Measurements from ENCODE around the gene FA2H.
A peak's percentile ranks its signal among the peaks of the same experiment; 100 is the strongest.
"Not testable (repeated sequence)": the region's sequence is repeated elsewhere in the genome, so short reads cannot be mapped to it uniquely, and the experiment has no call there.

The FA2H gene

DNA sequence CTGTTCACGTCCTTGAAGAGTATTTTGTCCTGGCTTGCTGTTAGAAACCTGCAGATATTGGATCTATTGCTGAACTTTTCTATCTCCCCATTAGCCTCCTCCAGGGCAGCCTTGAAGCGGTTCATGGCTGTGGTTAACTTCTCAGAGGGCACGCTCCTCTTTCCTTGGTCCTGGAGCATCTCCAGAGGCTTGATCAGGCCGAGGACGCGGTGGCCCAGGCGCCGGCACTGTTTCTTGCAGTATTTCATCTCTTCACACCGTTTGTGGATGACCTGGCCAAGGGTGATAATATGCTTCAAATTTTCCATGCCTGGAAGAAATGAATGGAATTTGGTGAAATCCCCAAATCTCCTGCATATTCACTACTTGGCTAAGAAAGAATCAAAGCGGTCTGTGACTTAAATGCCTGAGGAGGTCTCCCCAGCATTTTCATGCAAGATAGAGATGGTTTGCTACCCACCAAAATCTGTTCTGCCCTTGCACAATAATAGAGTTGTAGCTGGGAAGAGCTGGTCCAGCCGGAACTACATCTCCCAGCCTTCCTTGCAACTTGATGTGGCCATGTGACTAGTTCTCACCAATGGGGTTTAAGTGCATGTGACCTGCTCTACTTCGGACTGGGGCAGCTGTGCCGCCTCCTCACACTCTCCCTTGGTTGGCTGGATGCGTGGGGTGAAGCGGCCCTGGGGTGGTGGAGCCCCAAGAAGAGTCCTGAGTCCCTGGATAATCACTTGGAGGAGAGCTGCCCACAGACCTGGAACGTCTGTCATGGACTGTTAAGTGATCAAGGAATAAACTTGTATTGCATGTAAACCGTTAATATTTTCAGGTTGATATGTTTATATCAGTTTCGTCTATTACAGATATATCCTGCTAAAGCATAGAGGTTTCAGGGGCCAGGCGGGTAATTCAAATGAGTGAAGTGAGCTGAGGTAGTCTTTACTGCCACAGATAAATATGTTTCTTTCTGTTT, 78.9 kb downstream of the FA2H start:
- H3K4me1 ChIP-seq (ENCODE audit: insufficient read depth, low read length) = no peaks in the 10 kb centered on the region
- H3K9me3 ChIP-seq (ENCODE audit: insufficient read depth, low read depth, low read length) = no peaks in the 10 kb centered on the region
- peaks cover 15% of the 10 kb centered on the region for H3K27me3 ChIP-seq (ENCODE audit: insufficient read depth, low read length)
- H3K36me3 ChIP-seq (ENCODE audit: insufficient read depth, low read depth, low read length) = no peaks in the 10 kb centered on the region
- H3K4me3 ChIP-seq (ENCODE audit: low read length) = peak overlapping the region; percentile 67
- H3K9ac ChIP-seq (ENCODE audit: low read depth, low read length) = peak overlapping the region; percentile 38; the same call in 1 of the 2 replicates
- H3K27ac ChIP-seq (ENCODE audit: low read length) = no peak overlapping the region

DNA sequence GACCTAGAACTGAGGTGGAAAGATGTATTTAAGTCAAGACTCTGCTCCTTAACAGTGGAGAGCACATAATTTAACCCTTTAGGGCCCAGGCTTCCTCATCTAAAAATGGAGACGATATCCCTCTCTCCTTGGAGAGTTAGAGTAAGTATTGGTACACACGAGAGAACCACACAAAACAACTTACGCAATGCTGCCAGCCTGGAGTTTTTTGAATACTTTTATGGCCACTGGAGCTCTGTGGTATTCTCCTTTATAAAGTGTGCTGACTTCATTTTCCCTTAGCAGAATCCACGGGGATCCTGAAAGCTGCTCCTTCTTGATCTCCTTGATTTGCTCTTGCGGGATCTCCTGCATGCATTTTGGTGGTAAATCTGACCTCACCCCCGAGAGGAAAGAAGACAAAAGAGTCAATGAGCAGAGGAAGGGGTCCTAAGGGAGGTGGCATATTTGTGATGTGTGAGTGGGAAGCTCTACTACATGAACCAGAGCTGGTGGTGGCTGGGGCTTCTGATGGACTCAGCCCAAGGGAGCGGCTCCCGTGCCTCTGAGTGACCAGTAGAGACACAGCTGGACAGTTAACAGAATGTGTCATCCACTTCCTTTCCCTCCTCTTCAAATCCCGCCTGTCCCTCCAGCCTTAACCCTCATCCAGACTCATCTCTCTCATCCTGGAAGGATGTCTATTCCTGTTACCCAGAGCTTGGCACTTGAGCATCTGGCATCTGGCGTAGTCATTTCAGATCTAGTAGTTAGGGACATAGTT, 83.3 kb downstream of the FA2H start:
- H3K4me3 ChIP-seq (ENCODE audit: low read length) = no peak overlapping the region
- H3K4me1 ChIP-seq (ENCODE audit: insufficient read depth, low read length) = no peaks in the 10 kb centered on the region
- H3K27me3 ChIP-seq (ENCODE audit: insufficient read depth, low read length) = no peaks in the 10 kb centered on the region
- no peaks in the 10 kb centered on the region for H3K9me3 ChIP-seq (ENCODE audit: insufficient read depth, low read depth, low read length)
- H3K27ac ChIP-seq (ENCODE audit: low read length) = no peak overlapping the region
- H3K9ac ChIP-seq (ENCODE audit: low read depth, low read length) = no peak overlapping the region
- H3K36me3 ChIP-seq (ENCODE audit: insufficient read depth, low read depth, low read length) = no peaks in the 10 kb centered on the region

DNA sequence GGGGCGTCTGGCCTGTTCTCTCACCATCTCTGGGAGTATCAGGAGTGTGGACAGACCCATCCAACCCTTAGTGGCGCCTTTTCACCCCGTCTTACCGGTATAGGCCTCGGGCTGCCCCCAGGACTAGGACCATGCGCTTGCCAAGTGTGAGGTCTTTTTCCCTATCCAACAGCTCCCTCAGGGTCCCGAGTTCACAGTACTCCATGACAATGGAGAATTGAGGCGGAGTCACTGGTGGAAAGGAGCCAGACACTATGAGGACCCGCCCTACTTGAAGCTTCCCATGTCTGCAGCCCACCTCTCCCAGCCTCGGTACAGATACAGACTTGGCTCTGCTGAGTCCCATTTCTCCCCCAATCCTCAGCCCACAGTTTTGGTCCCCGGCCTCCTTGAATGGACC, 92.1 kb downstream of the FA2H start:
- no peak overlapping the region for H3K27ac ChIP-seq (ENCODE audit: low read length)
- H3K36me3 ChIP-seq (ENCODE audit: insufficient read depth, low read depth, low read length) = no peaks in the 10 kb centered on the region
- H3K9me3 ChIP-seq (ENCODE audit: insufficient read depth, low read depth, low read length) = no peaks in the 10 kb centered on the region
- H3K4me1 ChIP-seq (ENCODE audit: insufficient read depth, low read length) = no peaks in the 10 kb centered on the region
- no peaks in the 10 kb centered on the region for H3K27me3 ChIP-seq (ENCODE audit: insufficient read depth, low read length)
- H3K4me3 ChIP-seq (ENCODE audit: low read length) = no peak overlapping the region
- H3K9ac ChIP-seq (ENCODE audit: low read depth, low read length) = no peak overlapping the region

DNA sequence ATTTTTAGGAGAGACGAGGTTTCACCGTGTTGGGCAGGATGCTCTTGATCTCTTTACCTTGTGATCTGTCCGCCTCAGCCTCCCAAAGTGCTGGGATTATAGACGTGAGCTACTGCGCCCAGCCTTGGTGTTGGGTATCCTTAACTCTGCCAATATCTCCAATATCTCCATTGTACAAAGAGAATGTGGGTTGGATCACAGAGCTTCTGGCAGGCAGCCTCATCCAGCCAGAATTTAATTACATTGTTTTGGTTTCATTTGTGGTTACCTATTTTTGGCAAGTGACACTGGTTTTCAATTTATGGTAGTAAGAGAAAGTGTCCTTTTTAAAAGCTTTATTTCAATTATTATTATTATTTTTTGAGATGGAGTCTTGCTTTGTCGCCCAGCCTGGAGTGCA, 93.9 kb downstream of the FA2H start:
- Histone ChIP-seq H3K4me1 (ENCODE audit: insufficient read depth, low read length) (no peaks in the 10 kb centered on the region), H3K36me3 (ENCODE audit: insufficient read depth, low read depth, low read length) (no peaks in the 10 kb centered on the region), H3K9ac (ENCODE audit: low read depth, low read length) (no peak overlapping the region), H3K4me3 (ENCODE audit: low read length) (no peak overlapping the region), H3K27me3 (ENCODE audit: insufficient read depth, low read length) (no peaks in the 10 kb centered on the region), H3K9me3 (ENCODE audit: insufficient read depth, low read depth, low read length) (no peaks in the 10 kb centered on the region), H3K27ac (ENCODE audit: low read length) (no peak overlapping the region)

DNA sequence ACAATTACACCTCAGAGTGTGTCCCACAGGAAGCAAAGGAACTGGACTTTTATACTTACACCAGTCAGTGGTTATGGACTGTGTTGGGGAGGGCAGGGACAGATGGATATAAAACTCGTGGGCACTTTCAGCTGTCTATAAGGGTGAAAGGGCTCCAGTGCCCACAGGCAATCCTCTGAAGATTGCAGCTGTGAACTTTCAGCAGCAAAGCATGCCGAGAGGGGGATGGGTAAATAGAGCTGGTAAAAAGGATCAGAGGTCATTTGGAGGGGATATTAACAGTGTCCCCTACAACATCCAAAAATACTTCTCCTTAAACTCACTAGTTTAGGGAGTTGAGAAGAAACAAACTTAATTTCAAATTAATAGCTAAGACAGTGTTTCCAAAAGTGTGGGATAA, 94.6 kb downstream of the FA2H start:
- H3K27ac ChIP-seq (ENCODE audit: low read length) = no peak overlapping the region
- H3K4me3 ChIP-seq (ENCODE audit: low read length) = no peak overlapping the region
- H3K36me3 ChIP-seq (ENCODE audit: insufficient read depth, low read depth, low read length) = no peaks in the 10 kb centered on the region
- H3K9me3 ChIP-seq (ENCODE audit: insufficient read depth, low read depth, low read length) = no peaks in the 10 kb centered on the region
- H3K4me1 ChIP-seq (ENCODE audit: insufficient read depth, low read length) = no peaks in the 10 kb centered on the region
- H3K9ac ChIP-seq (ENCODE audit: low read depth, low read length) = no peak overlapping the region
- H3K27me3 ChIP-seq (ENCODE audit: insufficient read depth, low read length) = no peaks in the 10 kb centered on the region

DNA sequence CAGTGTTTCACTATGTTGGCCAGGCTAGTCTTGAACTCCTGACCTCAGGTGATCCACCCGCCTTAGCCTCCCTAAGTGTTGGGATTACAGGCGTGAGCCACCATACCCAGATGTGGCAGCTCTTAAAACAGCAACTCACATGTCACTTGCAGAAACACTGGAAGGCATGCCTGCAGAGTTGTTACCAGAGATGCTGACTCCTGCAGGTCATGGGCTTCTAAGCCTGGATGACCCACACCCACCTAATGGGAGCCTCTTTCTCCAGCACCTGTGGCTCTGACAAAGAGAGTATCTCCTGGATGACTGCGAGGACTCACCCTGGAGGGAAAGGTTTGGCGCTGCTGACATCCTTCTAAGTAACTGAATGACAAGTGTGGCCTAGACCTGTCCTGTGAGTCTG, 96.8 kb downstream of the FA2H start:
- Histone ChIP-seq H3K4me1 (ENCODE audit: insufficient read depth, low read length) (no peaks in the 10 kb centered on the region), H3K9me3 (ENCODE audit: insufficient read depth, low read depth, low read length) (no peaks in the 10 kb centered on the region), H3K27me3 (ENCODE audit: insufficient read depth, low read length) (no peaks in the 10 kb centered on the region), H3K36me3 (ENCODE audit: insufficient read depth, low read depth, low read length) (no peaks in the 10 kb centered on the region), H3K27ac (ENCODE audit: low read length) (no peak overlapping the region), H3K9ac (ENCODE audit: low read depth, low read length) (no peak overlapping the region), H3K4me3 (ENCODE audit: low read length) (no peak overlapping the region)

DNA sequence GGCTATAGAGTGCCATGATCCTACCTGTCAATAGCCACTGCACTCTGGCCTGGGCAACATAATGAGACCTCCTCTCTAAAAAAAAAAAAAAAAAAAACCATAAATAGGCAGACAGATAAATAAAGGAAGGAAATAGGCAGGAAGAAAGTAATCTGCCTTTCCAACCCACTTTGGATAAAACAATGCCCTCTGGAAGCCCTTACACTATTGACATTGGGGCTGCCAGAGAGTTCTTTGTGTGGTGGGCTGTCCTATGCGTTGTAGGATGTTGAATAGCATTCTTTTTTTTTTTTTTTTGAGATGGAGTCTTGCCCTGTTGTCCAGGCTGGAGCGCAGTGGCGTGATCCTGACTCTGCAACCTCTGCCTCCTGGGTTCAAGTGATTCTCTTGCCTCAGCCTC, 100.7 kb downstream of the FA2H start:
- Histone ChIP-seq H3K4me3 (ENCODE audit: low read length) (no peak overlapping the region), H3K27ac (ENCODE audit: low read length) (no peak overlapping the region), H3K27me3 (ENCODE audit: insufficient read depth, low read length) (no peaks in the 10 kb centered on the region), H3K9me3 (ENCODE audit: insufficient read depth, low read depth, low read length) (no peaks in the 10 kb centered on the region), H3K4me1 (ENCODE audit: insufficient read depth, low read length) (no peaks in the 10 kb centered on the region), H3K9ac (ENCODE audit: low read depth, low read length) (no peak overlapping the region), H3K36me3 (ENCODE audit: insufficient read depth, low read depth, low read length) (no peaks in the 10 kb centered on the region)

DNA sequence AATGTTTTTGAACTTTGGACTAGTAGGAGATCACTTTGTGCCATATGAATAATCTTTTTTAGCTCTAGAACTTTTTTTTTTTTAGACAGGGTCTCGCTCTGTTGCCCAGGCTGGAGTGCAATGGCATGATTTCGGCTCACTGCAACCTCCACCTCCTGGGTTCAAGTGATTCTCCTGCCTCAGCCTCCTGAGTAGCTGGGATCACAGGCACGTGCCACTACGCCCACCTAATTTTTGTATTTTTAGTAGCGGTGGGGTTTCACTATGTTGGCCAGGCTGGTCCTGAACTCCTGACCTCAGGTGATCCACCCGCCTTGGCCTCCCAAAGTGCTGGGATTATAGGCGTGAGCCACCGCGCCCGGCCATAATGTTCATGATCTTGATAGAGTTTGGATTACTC, 105.7 kb downstream of the FA2H start:
- not testable (repeated sequence) for H3K27me3 ChIP-seq (ENCODE audit: insufficient read depth, low read length); H3K4me1 ChIP-seq (ENCODE audit: insufficient read depth, low read length); H3K4me3 ChIP-seq (ENCODE audit: low read length); H3K27ac ChIP-seq (ENCODE audit: low read length); H3K9ac ChIP-seq (ENCODE audit: low read depth, low read length)
- H3K36me3 ChIP-seq (ENCODE audit: insufficient read depth, low read depth, low read length) = peaks cover 17% of the 10 kb centered on the region
- peaks cover 11% of the 10 kb centered on the region; the same call in 1 of the 2 replicates for H3K9me3 ChIP-seq (ENCODE audit: insufficient read depth, low read depth, low read length)

DNA sequence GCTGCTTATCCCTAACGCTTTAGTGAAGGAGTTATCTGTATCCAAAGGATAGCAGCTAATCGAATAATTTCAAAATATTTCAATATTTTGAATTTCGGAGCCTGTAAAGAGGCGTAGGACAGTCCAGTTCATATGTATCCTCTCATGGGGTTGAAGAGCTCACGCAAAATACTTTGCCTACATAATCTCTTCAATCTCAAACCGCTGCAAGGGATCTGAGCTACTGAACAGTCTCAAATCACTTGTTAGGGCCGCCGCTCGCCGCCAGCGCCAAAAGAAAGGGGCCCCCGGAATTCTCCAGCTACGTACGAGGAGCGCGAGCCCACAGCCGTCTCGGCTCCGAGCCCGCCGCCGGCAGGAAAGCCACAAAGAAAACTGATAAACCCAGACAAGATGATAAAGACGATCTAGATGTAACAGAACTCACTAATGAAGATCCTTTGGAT, 107.3 kb downstream of the FA2H start:
- Histone ChIP-seq H3K36me3 (ENCODE audit: insufficient read depth, low read depth, low read length) (peaks cover 31% of the 10 kb centered on the region), H3K9ac (ENCODE audit: low read depth, low read length) (peak overlapping the region; percentile 93; the same call in 1 of the 2 replicates), H3K9me3 (ENCODE audit: insufficient read depth, low read depth, low read length) (peaks cover 11% of the 10 kb centered on the region; the same call in 1 of the 2 replicates), H3K4me1 (ENCODE audit: insufficient read depth, low read length) (no peaks in the 10 kb centered on the region; the same call in 1 of the 2 replicates), H3K27me3 (ENCODE audit: insufficient read depth, low read length) (no peaks in the 10 kb centered on the region; the same call in 1 of the 2 replicates), H3K27ac (ENCODE audit: low read length) (peak overlapping the region; percentile 14), H3K4me3 (ENCODE audit: low read length) (peak overlapping the region; percentile 86)

DNA sequence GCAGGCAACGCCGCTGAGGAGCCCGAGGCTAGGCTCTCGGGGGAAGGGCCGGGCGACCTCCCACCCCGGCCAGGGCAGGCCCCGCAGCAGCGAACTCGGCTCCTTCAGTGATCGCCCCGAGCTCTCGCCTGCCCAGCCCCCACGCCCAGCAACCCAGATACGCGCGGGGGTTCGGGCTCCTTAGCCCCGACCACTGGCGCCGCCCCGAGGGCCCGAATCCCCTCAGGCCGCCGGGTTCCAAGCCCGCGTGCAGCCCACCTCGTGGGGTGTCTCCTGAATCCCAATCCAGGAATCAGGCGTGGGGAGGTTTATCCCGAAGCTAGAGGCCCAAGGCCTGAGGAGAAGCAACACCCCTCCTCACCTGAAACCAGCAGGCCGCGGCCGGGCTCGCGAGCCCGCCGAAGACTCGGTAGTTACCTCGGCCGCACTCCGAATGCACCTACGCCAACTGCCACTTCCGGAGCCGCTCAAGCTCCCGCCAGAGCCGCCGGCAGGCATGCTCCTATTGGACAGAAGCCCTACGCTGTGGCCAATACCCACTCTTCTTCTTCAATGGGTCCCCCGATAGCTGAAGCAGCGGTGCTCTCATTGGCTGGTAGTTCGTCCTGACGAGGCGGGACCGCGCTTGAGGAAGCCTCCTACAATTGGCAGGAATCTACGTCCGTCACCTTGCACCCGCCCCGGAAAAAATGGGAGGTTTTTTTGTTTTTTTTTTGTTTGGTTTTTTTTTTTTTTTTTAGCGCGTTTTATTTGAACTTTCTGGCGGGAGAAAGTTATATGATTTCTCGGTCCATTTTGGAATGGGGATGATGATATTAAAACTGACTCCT, 108.0 kb downstream of the FA2H start, which contains the start of gene RFWD3:
RFWD3 (minus strand) TSS at position 453 of the 830 bp plus-strand sequence. CDS start 5,428 bp downstream, outside the sequence.
- Histone ChIP-seq H3K9me3 (ENCODE audit: insufficient read depth, low read depth, low read length) (peaks cover 11% of the 10 kb centered on the region; the same call in 1 of the 2 replicates), H3K4me1 (ENCODE audit: insufficient read depth, low read length) (no peaks in the 10 kb centered on the region; the same call in 1 of the 2 replicates), H3K27me3 (ENCODE audit: insufficient read depth, low read length) (no peaks in the 10 kb centered on the region; the same call in 1 of the 2 replicates)

DNA sequence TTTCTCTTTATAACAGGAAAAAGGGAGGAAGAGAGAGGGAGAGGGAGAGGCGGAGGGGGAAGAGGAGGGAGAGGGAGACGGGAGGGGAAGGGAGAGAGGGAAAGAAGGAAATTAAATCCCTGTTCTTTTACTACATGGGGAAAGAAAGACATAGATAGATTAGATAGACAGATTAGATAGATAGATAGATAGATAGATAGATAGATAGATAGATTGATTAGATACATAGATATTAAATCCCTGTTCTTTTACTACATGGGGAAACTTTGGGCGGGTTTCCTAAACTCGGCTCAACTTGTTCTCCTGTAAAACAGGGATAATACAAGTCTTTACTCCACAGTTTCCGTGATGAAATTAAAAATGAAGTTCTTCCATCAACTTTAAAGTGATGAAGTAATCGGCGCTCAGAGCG, 108.6 kb downstream of the FA2H start:
- Histone ChIP-seq H3K9ac (ENCODE audit: low read depth, low read length) (peak overlapping the region; percentile 95), H3K27me3 (ENCODE audit: insufficient read depth, low read length) (no peaks in the 10 kb centered on the region; the same call in 1 of the 2 replicates), H3K27ac (ENCODE audit: low read length) (peak overlapping the region; percentile 28), H3K9me3 (ENCODE audit: insufficient read depth, low read depth, low read length) (peaks cover 11% of the 10 kb centered on the region; the same call in 1 of the 2 replicates), H3K36me3 (ENCODE audit: insufficient read depth, low read depth, low read length) (peaks cover 44% of the 10 kb centered on the region), H3K4me3 (ENCODE audit: low read length) (peak overlapping the region; percentile 86), H3K4me1 (ENCODE audit: insufficient read depth, low read length) (no peaks in the 10 kb centered on the region; the same call in 1 of the 2 replicates)

More for the DNA sequence above, 108.0 kb downstream of the FA2H start, which contains the start of gene RFWD3:
- Histone ChIP-seq H3K36me3 (ENCODE audit: insufficient read depth, low read depth, low read length) (peaks cover 38% of the 10 kb centered on the region), H3K4me3 (ENCODE audit: low read length) (peak within 1 kb of the TSS; percentile 86), H3K9ac (ENCODE audit: low read depth, low read length) (peak within 1 kb of the TSS; percentile 95), H3K27ac (ENCODE audit: low read length) (peak within 1 kb of the TSS; percentile 28)

Data from iPS-20b (cell line).